Suppressor macrophage treated with lipopolysaccharide for 1 hour (primary cell): ENCODE data around the gene DNAJB12.
"Not testable (repeated sequence)": the region's sequence is repeated elsewhere in the genome, so short reads cannot be mapped to it uniquely, and the experiment has no call there.

Experiments used
- DNase-seq, 3 donors: peaks; one replicate each; pipeline ENCODE4 v3.0.0-alpha.2; 2020 to 2022

Gene DNAJB12

GRCh38 chr10:72353028-72353964 lies 1.4 kb downstream of the DNAJB12 start:
- DNase-seq, result peak in 2 of 3 donors; percentile 30 to 33

DNA sequence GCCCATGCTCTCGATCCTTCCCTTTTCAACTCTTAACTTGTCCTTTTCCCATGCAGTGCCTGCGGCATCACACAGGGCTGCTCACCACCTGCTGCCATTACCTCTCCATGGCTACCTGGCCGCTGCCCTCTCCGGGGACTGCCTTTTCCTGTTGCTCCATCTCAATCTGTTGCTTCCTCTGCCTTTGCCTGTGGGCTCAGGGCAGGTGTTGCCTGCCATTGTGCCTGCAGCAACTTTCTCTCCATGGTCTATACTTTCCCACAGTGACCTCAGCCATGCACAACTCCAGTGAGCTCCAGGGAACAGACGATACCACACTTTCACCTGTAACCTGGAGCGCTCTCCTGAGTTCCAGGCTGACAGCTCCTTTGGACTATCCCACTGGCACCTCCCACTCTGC lies 3.2 kb downstream of the DNAJB12 start:
- DNase-seq, result no peak

GRCh38 chr10:72349438-72349837 lies 5.3 kb downstream of the DNAJB12 start:
- DNase-seq, result no peak

GRCh38 chr10:72348282-72348681 lies 6.4 kb downstream of the DNAJB12 start:
- no peak for DNase-seq

- DNase-seq, result not testable (repeated sequence)
Measured at GRCh38 chr10:72346117-72346516, 8.6 kb downstream of the DNAJB12 start.

DNA sequence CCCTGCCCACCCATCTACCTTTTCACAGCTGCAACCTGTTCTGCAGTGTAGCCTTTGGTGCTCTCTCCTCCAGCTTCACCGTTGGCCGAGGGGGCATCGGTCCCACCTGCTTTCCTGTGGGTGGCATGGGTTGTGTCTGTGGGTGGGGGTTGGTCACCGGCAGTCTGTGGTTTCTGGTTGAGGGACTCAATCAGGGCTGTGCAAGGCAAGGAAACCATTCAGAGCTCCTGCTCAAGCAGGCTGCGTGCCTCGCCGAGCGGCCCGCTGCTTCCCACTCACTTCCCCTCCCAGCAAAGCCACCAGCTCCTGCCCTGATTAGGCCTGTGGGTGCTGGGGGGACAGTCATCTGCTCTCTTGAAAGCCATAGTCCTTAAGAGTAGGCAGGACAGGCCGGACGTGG lies 9.8 kb downstream of the DNAJB12 start:
- peak; percentile 50 to 71 (median 54) for DNase-seq

DNA sequence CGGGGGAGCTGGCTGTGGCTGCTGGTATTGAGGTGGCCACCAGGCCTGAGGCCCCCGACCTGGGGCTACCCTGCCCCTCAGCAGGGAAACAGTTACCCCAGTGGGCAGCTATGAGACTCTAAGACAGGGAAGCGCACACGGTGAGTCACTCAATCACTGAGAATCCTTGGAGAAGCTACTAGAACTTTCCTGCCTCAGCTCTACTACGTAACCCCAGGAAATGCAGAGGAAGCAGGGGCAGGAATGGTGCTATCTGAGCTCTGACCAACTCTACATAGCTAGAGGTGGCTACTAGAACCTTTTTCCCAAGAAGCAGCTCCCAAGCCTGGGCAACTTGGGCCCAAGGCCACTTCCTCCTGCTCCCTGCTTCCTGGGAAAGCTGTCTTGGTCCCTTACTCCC lies 11.8 kb downstream of the DNAJB12 start:
- peak; percentile 35 to 44 (median 38) for DNase-seq

- peak; percentile 85 to 89 (median 86) for DNase-seq
Measured at GRCh38 chr10:72340510-72341261, 14.0 kb downstream of the DNAJB12 start.

DNA sequence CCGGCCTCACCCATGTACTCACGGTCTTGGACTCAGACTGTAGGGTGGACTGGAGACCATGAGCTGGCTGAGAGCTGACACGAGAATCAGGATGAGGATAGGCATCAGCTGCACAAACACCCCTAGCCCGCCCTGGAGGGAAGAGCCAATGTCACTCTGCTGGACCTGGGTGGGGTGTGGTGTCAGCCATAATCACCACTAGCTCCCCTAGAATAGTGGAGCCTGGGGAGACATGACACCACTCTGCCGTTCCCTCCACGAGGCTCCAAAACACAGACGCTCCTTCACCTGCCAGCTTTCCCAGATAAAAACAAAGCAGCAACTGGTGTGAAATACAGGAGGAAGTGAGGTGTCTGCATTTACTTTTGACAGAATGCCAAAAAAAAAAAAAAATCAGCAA lies 16.5 kb downstream of the DNAJB12 start:
- DNase-seq, result no peak

DNA sequence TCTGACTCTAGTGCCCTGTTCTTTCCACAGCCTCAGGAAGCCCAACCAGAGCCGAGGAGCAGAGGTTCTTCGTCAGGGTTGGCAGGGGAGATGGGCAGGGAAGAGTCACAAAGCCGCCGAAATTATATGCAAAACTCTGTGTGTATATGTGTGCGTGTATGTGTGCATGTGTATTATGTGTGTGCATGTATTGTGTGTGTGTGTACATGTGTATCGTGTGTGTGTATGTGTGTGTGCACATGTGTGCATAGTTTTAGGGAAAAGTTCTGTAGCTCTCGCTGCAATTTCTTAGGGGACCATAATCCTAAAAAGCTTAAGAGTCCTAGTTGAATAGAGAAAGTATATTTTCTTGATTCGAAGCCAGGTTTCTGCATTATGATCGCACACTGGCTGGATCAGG lies 17.0 kb downstream of the DNAJB12 start:
- no peak for DNase-seq

DNA sequence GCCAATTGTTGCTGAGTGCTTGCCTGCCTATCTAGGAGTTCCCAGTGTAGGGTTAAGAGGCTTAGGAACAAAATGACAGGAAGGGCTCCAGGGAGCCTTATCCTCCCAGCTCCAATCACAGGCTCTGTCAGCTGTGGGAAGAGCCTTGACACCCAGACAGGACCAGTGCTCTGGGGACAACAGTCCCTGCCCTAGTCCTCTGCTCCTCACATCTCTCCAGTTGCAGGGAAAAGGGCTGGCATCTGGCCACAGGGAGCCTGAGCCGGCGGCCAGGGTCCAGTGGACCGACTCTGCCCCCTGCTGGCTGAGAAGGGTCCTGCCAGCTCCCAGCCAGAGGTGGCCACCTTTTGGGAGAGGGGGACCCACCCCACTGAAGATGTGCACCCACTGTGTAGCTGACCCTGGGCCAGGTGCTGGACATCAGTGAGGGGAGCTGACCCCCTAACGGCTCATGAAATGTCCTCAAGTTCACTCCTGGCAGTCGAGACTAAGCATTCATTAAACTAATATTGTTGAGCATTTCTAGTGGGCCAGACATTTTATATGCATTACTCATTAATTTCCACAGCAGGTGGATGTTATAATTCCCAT lies 17.6 kb downstream of the DNAJB12 start:
- DNase-seq, result peak; percentile 64 to 85 (median 76)

GRCh38 chr10:72336259-72337038 lies 18.3 kb downstream of the DNAJB12 start:
- DNase-seq, result no peak

DNA sequence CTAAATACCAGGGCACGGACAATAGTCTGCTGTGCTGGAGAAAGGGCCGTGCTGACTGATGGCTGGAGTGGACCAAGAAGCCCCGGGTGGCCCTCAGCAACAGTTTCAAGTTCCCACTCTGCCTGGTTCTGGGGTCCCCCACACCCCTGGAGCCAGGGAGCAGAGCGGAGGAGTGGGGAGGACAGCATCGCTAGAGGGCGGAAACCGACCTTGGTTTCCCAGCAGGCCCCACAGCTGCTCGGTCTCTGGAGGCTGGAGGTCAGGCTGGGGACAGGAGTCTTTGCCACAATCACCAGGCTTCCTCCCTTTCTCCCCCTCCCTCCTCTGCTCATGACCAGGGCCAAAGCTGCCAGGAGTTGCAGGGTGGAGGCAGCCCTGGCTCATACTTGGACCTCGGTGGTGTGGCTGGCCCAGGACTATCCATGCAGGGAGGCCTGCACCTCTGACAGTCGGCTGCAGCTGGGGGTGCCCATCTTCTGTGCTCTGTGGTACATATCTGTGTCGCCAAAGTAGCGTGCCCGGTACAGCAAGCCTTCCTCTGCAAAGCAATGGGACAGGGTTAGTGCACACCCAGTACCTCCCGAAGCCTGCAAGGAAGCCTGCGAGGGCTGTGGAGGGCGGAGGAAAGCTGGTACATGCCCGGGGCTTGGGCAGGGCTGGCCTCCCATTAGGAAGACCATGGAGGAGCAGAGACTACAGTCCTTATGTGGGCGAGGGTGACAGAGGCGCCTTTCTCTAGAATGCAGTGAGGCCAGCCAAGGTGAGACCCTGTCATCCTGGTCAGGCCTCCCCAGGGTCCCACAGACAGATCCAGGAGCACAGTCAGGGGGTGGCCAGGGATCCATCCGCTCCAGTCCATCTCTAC lies 19.1 kb downstream of the DNAJB12 start:
- peak in 1 of 3 donors; percentile 55 for DNase-seq

DNA sequence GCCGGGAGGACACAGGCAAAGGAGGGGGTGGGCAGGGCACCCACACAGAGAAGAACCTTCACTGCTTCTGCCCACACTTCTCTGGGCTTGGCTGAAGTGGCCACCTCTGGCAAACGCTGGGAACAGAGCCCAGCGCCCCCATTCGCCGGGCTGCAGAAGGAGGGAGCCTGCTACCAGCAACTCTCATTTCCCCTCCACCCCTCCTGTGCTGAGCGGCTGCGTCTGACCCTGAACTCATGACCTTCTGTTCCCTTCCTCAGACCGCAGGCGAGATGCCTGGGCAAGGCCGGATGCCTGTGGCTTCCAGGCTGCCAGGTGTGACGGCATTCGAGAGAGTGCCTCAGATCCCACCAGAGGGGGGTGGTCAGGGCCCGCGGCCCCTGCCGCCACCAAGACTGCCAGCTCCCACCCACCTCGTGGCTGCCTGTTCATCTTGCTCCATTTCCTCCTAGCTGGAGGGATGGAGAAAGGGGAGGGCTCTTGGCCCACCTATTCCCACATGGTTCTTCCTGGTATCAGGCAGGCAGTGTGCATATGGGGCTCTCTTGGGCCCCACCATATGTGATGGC lies 19.8 kb downstream of the DNAJB12 start:
- DNase-seq, result peak in 2 of 3 donors; percentile 55 to 61

DNA sequence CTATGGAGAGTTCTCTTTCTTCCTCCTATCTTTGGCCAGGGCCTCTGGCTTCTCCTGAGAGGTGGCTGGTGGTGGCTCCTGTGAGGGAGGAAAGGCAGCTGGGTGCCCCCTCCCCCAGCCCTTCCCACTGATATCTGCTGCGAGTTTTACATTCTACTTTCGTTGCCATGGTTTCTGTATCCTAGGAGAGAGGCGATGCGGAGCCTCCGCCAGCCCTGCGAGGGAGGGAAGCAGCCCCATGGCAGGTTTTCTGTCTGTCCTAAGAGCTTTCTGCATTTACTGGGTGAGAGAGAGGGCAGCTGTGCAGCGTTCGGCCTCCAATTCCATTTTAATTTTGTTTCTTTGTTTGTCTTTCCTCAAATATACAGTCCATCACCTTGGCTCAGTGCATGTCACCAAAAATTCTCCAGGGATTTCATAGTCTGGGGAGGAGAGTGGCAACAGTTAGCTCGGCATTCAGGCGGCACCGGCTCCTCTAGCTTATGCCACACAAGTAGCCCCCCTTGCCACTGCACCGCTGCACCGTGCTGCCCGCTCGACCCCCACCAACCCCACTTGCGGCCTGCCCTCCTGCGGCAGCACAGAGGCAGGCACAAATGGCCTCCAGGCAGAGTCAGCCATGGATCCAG lies 20.4 kb downstream of the DNAJB12 start:
- DNase-seq, result no peak

- no peak for DNase-seq
Measured at GRCh38 chr10:72333112-72334015, 21.4 kb downstream of the DNAJB12 start.

GRCh38 chr10:72332423-72333111 lies 22.2 kb downstream of the DNAJB12 start:
- DNase-seq, result no peak

DNA sequence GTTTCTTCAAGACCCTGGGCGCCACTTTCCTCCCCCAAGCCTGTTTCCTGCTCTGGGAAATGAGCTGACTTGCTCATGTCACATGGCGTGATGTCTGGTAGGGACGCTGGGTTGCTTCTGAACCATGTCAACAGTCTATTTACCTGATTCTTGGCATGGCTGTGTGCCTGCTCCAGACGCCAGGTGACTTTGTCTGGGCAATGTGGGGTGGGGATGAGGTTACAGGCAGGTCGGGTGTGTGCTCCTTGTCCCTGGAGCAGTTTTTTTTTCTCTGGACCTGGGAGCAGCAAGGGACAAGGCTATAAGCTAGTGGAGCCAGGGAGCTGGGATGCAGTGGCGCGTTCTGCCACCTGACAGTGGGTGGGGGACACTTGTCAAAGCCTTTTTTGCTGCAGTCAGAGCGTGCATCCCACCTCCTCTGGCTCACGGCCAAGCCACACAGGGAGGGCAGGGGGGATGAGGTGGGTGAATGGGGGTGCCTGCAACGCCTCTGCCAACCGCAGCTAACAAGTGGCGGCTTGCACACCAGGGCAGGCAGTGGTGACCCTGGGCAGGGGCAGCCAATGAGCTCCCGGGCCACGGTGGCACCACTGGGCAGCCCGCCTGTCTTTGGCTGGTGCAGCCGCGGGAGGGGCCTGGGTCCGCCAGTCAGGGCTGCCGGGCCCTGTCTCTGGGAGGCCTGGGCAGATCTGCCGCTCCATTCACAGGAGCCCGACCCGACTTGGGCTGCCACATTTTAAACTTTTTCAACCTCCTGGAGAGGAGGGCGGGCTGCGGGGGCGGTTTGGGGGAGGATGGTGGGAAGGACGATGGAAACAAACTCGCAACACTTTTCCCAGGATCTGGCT lies 22.9 kb downstream of the DNAJB12 start:
- peak; percentile 72 to 90 (median 81) for DNase-seq
